ENCODE measurements around the gene ZFHX3.
A peak's percentile ranks its signal among the peaks of the same experiment; 100 is the strongest.

The ZFHX3 gene

DNA sequence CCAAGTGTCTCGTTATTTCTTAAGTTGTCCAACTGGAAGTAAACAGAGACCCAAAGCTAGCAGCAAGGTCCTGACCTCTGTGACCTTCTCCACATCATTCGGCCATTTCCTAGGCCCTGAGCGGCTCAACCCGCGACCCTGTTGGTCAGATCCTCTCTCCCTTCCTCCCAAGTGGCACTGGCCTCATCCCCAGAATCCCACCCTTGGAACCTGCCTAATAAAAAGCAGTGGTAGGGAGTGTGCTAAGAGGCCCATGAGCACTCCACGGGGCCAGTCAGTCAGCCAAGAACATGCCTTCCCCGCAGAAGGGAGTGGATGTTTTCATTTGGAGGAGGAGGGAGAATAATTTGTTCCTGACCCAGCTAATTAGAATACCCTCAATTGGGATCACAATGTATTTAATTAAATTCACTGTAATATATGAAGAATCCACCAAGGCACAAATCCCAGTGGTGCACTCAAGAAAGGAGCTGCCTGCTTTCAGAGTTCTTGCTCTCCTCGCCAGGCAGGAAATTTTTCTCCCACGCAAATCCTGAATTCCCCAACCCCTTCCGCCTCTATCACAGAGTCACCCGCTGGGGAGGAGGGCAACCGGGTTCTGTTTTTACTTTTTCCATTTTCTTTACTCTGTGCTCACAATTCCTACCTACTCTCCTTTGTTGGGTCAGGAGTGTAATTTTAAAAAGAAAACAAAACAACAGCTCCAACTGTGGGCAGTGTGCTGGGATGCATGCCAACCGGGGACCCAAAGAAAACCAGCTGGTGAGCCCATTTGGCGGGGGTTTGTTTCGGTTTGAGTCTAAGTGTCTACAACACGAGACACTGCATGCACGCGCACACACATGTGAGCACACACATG, 153.4 kb downstream of the ZFHX3 start:
- DNase-seq = no peak

DNA sequence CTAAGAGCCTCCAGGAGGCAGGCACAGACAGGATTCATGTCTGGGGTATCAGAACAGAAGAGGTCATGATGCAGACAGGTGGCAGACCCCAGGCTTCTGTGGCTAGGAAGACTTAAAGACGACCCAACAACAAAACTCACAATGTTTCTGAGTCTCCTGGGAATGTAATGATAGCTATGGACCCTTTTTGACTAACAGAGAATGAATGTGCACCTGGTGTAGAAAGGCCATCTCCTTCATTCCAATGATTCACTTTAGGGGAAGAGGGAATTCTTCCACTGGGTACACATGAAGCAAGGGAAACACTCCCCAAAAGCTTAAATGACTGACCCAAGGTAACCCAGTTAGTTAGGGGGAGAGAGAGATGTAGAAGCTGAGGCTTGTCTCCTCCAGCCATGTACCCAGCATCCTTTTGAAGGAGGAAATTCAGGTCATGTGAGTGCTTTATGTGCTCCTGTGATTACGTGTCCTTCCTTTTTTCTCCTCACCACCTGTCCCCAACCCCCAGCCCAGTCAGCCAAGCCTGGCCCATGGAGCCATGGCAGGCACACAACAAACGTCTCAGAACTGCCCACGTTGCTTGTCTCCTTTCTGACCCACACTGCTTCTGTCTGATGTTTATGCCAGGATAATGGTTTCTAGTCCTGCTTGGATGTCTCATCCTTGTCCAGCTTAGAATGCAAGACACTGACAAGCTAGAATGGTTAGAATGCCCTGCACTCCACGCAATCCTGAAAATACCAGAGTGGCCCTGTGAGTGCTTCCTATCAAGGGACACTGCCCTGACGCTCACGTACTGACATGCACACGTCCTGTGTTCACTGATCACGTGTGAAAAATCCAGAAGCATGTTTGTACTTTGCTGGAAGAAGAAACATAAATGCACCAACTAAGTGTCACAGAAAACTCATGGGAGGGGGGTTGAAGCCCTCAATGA, 156.4 kb downstream of the ZFHX3 start:
- no peak for DNase-seq

DNA sequence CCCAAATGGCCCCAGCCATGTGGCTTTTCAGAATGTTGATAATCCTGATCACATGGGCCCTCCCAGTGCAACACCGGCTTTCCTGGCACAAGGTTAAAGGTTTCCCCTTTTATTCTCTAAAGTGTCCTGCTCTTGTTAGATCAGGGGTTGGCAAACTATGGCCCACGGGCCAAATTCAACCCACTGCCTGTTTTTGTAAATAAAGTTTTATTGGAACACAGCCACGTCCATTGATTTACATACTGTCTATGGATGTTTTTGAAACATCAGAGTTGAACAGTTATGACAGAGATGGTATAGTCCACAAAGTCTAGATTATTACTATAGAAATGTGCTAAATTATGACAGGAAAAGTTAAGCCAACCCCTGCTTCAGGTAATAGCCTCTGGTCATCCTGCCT, 157.3 kb downstream of the ZFHX3 start:
- no peak for DNase-seq

DNA sequence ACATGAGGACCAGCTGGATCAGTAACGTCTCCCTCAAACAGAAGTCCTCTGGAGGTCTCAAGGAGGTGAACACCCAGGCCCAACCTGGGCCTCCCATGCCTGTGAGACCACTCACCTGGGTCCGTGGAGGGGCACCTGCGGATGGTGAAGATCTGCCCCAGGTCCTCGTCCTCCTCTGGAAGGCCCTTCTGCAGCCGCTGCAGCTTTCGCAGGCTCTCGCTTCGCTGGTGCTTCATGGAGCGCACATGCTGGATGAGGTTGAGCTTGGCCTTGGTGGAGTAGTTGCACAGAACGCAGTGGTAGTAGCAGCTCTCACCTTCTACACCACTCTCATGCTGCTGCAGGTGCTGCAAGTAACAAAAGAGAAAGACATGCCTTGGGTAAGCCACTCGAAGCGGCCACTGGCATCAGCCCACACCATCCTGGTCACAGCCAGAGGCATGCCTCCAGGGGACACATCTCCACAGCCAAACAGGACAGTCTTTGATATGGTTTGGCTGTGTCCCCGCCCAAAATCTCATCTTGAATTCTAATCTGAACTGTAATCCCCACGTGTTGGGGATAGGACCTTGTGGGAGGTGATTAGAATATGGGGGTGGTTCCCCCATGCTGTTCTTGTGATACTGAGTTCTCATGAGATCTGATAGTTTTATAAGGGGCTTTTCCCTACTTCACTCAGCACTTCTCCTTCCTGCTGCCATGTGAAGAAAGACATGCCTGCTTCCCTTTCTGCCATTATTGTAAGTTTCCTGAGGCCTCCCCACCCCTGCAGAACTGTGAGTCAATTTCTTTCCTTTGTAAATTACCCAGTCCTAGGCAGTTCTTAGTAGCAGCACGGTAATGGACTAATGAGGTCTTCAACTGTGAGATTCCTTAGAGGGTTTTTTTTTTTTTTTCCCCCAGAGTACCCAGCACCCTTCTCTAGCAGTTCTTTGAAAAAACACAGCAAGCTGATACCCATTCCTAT, 158.0 kb downstream of the ZFHX3 start:
- no peak for DNase-seq

GRCh38 chr16:72887537-72887936, 160.4 kb downstream of the ZFHX3 start:
- DNase-seq = no peak

GRCh38 chr16:72886346-72886974, 161.5 kb downstream of the ZFHX3 start:
- DNase-seq = no peak

GRCh38 chr16:72884573-72884972, 163.4 kb downstream of the ZFHX3 start:
- DNase-seq = no peak

GRCh38 chr16:72884037-72884436, 163.9 kb downstream of the ZFHX3 start:
- DNase-seq = no peak

DNA sequence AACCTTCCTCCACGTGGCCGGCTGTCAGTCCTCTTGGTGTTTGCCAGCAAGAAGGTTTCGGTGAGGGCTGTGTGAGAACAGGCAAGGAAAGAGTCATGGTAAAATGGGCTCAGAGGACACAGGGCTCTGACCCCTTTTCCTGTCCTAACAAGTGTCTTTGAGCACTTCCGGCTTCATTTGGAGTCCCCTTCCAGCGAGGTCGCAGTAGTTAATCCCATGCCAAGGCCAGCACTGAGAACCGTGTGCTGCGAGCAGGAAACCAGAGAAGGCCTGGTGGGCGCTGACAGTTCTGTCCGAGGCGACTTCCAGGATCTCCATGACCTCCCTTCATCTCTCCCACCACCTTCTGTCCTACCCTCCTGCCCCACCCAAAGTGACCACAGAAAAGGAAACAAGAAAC, 168.1 kb downstream of the ZFHX3 start:
- no peak for DNase-seq

- DNase-seq = no peak
Measured at GRCh38 chr16:72878301-72879269, 169.3 kb downstream of the ZFHX3 start.

DNA sequence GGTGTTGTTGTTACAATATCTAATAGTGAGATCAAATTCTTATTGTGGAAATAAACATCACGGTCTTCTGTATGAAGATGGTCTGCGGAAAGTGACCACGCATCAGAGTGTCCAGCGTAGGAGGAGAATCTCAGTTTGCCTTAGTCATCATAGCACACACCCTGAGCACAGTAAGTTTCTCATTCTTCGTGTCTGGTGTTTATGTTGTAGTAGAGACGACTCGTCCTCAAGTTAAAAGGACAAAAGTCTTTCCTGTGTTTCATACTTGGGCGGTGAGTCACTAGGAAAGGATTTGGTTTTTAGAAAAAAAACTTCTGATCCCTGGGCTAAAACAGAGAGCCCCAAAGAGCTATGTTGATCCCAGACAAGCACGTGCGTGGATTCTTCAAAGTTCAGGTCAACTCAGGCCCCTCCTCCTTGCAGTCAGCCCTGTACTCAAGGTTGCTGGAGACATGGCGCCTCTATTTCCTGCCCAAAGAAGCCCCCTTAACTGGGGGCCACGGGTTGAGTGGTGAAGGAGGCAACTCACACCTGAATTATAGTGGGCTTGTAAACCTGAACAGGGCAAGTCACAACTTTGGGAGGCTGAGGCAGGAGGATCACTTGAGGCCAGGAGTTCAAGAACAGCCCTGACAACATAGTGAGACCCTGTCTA, 170.4 kb downstream of the ZFHX3 start:
- DNase-seq = no peak

DNA sequence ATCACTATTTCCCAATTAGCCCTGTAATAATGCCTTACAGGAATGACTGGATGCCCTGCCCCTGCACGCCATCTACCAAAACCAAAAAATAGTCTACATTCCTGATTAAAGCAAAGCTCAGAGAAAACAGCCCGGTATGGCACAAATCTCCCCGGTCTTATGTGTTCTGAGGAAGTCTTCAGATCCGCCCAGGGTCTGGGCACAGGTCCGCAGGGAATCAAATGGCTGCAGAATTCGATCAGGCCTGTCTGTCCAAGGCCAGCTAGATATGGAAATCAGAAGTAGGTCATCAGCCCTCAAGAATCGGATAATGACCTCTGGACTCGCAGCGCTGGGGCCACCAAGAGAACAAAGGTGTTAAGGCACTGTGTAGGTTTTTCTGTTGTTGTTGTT, 171.0 kb downstream of the ZFHX3 start:
- DNase-seq = no peak

DNA sequence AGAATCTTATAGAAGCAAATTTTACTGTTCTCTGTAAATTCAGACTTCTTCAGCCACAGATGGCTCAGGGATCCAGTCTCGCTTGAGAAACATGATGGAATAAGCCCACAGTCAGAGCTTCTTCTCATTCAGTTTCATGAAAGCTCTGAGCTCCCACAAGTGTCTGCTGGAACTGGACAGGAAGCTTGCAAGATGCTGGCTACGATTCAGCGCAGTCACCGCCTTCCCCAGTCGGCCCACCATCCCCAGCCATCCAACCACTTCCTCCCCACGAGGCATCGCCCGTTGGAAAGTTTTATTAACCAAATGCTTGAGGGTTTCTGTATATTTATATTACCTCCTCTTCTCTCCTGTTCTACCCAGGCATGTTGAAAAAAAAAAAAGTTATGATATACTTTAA, 171.7 kb downstream of the ZFHX3 start:
- DNase-seq = peak; percentile 25

GRCh38 chr16:72875291-72876031, 172.5 kb downstream of the ZFHX3 start:
- no peak for DNase-seq

- no peak for DNase-seq
Measured at GRCh38 chr16:72873853-72874252, 174.1 kb downstream of the ZFHX3 start.

DNA sequence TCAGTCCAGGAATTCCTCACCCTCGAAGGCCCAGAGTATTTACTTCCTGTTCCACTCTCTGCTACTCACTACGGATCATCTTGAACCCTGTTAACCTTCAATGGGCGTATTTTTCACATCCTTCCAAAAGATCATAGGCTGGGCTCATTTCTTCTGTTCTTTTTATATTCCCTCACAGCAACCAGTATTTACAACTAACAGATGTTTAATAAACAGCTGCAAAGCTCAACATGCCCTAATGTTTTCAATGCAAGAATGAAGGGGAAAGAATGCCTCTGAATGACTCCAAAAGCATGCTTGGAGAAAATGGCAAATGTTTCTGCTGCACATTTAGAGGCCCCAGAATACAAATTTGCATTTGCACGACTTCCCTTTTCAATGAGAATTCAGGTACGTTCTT, 174.9 kb downstream of the ZFHX3 start:
- DNase-seq = no peak

GRCh38 chr16:72865835-72866234, 182.1 kb downstream of the ZFHX3 start:
- DNase-seq = no peak

DNA sequence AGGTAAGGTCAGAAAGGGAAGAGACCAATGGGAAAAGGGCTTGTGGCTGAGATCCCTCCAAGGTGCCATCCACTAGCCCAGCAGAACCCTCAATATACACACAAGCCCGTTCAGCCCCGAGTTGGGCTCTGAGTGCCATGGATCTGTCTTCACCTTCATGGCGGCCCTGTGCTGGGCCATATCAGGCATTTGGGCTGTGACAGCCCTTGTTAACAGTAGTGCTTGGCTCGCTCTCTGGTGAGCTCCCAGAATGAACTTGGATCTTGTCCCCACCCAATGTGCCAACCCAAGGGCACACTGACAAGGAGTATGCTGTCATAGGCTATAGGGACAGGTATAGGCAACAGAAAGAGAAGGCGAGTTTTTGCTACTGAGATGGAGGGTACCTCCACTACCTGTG, 182.7 kb downstream of the ZFHX3 start:
- DNase-seq = no peak

DNA sequence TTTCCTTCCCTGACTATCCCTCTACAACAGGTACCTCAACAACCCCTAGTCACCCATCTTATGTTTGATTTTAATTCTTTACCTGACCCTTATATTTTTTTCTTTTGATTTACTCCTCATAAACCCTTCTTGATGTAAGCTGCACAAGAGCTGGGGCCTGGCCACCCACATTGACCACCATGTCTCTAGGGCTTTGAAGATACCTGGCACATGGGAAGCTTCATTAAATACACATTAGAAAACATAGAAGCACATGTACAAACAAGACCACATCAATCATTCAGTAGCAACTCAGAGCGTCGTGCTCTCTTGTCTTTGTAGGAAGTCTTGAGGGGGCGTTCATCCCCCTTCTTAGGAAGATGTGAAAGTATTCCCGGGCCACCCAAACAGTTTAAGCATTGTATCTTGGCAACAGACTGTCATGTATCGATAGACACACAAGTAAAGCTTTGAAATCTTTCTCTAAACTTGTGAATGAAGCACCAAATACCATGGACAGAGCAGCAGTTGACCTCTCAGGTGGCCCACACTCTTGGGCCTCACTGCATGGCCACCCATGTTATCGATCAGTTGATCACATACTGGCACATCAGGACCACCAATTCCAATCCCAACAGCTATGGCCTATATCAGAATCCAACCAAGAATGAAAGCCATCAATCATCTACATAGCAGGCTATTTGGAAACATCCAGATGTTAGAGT, 183.6 kb downstream of the ZFHX3 start:
- no peak for DNase-seq
